ENCODE results near the gene STXBP3.

The STXBP3 gene

GRCh38 chr1:108716437-108717230, 29.8 kb upstream of the STXBP3 start:
- H3K4me3 ChIP-seq (ENCODE audit: low read length) = no peak overlapping the region
- H3K27ac ChIP-seq (ENCODE audit: low read length) = no peak overlapping the region
- no peaks in the 10 kb centered on the region for H3K36me3 ChIP-seq (ENCODE audit: insufficient read depth, low read depth, low read length)
- no peaks in the 10 kb centered on the region for H3K27me3 ChIP-seq (ENCODE audit: insufficient read depth, low read length)
- H3K4me1 ChIP-seq (ENCODE audit: insufficient read depth, low read length) = peaks cover 26% of the 10 kb centered on the region
- H3K9me3 ChIP-seq (ENCODE audit: insufficient read depth, low read depth, low read length) = no peaks in the 10 kb centered on the region
- no peak overlapping the region for H3K9ac ChIP-seq (ENCODE audit: low read depth, low read length)

DNA sequence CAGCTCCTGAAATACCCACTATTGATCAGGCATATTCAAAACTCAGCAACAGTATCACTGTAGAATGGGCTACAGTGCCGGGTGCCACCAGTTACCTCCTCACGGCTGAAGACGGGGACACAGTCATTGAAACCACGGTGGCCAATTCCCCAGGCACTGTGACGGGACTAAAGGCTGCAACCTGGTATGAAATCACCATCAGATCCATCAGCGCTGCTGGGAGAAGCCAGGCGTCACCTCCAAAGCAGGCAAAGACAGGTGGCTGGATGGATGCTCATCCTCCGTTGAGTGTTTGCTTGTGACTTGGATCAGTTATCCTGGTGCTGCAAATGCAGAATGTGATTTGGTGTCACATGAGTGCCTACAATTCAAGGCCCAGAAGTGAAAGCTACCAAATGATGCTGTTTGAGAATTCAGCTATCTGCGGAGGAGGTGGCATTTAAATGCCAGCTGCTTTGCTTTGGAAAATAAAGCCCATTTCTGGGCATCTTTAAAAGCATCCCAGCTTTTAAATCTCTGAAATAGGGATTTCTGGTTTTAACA, 28.6 kb upstream of the STXBP3 start:
- no peaks in the 10 kb centered on the region for H3K9me3 ChIP-seq (ENCODE audit: insufficient read depth, low read depth, low read length)
- H3K27ac ChIP-seq (ENCODE audit: low read length) = no peak overlapping the region
- no peaks in the 10 kb centered on the region for H3K36me3 ChIP-seq (ENCODE audit: insufficient read depth, low read depth, low read length)
- peaks cover 26% of the 10 kb centered on the region for H3K4me1 ChIP-seq (ENCODE audit: insufficient read depth, low read length)
- no peaks in the 10 kb centered on the region for H3K27me3 ChIP-seq (ENCODE audit: insufficient read depth, low read length)
- H3K9ac ChIP-seq (ENCODE audit: low read depth, low read length) = no peak overlapping the region
- no peak overlapping the region for H3K4me3 ChIP-seq (ENCODE audit: low read length)

DNA sequence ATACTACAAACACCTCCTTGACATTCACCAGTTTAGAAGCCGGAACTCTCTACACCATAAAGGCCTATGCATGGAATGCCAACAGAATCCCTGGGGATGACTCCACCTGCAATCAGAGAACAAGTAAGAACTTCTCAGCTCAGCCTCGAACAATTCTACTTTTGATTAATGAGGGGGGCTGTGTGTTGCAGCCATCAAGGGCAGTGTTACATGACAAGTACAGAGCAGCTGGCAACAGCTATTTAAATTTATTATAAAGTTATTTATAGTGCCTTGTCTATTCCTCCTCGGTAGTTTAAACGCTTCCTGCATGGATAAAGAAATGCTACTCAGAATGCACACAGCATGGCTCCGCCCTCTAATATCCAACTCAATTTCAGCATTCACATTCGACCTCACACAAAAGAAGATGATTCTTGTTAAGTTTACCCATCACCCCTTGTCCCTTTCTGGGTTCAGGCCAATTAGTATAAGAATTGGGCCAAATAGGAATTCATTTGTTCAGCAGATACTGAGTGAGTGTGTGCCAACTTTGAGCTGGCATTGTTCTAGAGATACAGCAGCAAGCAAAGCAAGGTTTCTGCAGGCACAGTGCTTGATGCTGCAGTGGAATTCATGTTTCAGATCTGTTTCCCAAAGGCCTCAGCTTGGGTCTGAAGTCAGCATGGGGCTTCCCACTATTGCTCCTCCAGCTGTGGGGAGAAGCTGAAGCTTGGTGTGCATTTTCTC, 27.4 kb upstream of the STXBP3 start:
- Histone ChIP-seq H3K9ac (ENCODE audit: low read depth, low read length) (no peak overlapping the region; the same call in 1 of the 2 replicates), H3K27me3 (ENCODE audit: insufficient read depth, low read length) (no peaks in the 10 kb centered on the region), H3K4me3 (ENCODE audit: low read length) (peak overlapping the region; percentile 9; the same call in 1 of the 2 replicates), H3K9me3 (ENCODE audit: insufficient read depth, low read depth, low read length) (no peaks in the 10 kb centered on the region), H3K4me1 (ENCODE audit: insufficient read depth, low read length) (peaks cover 26% of the 10 kb centered on the region), H3K36me3 (ENCODE audit: insufficient read depth, low read depth, low read length) (no peaks in the 10 kb centered on the region), H3K27ac (ENCODE audit: low read length) (no peak overlapping the region)

DNA sequence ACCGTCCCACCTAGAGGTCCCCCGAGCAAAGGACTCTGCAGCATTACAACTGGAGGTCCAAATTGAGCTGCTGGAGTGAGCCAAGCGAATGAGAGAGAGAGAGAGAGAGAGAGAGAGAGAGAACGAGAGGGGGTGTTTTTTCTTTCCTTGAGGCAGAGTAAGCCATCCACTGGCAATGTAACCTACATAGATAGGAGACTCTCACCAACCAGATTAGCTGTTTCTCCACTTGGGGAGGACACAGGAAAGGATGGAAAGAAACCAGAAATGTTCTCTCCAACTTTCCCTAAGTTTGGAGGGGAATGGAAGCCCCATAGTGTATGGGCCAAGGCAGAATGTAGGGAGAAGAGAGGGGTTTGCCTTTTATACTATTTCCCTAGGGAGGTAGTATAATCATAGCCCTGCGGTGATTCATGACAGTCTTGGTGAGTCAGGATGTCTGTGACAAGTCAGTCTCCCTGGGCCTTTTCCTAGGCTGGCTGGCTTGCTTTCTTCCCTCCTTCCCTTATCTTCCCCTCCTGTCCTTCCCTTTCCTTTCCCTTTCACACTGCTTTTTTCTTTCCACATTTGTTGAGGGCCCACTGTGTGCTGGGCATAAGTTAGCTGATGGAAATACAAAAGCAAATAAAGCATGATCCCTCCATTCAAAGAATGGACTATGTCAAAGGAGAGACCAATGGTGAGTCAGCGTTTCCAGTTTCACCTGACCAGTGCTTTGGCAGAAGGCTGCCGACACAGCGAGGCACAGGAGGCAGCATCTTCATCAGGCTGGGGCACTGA, 26.6 kb upstream of the STXBP3 start:
- Histone ChIP-seq H3K4me1 (ENCODE audit: insufficient read depth, low read length) (peaks cover 26% of the 10 kb centered on the region), H3K4me3 (ENCODE audit: low read length) (no peak overlapping the region)

GRCh38 chr1:108722292-108722691, 24.2 kb upstream of the STXBP3 start:
- H3K4me1 ChIP-seq (ENCODE audit: insufficient read depth, low read length) = peaks cover 26% of the 10 kb centered on the region
- H3K36me3 ChIP-seq (ENCODE audit: insufficient read depth, low read depth, low read length) = no peaks in the 10 kb centered on the region
- no peak overlapping the region for H3K9ac ChIP-seq (ENCODE audit: low read depth, low read length)
- no peaks in the 10 kb centered on the region for H3K9me3 ChIP-seq (ENCODE audit: insufficient read depth, low read depth, low read length)
- H3K4me3 ChIP-seq (ENCODE audit: low read length) = no peak overlapping the region
- no peaks in the 10 kb centered on the region for H3K27me3 ChIP-seq (ENCODE audit: insufficient read depth, low read length)
- H3K27ac ChIP-seq (ENCODE audit: low read length) = no peak overlapping the region

More for the DNA sequence above, 26.6 kb upstream of the STXBP3 start:
- no peaks in the 10 kb centered on the region for H3K27me3 ChIP-seq (ENCODE audit: insufficient read depth, low read length)
- no peaks in the 10 kb centered on the region for H3K36me3 ChIP-seq (ENCODE audit: insufficient read depth, low read depth, low read length)
- no peaks in the 10 kb centered on the region for H3K9me3 ChIP-seq (ENCODE audit: insufficient read depth, low read depth, low read length)
- no peak overlapping the region; the same call in 1 of the 2 replicates for H3K9ac ChIP-seq (ENCODE audit: low read depth, low read length)
- no peak overlapping the region for H3K27ac ChIP-seq (ENCODE audit: low read length)

DNA sequence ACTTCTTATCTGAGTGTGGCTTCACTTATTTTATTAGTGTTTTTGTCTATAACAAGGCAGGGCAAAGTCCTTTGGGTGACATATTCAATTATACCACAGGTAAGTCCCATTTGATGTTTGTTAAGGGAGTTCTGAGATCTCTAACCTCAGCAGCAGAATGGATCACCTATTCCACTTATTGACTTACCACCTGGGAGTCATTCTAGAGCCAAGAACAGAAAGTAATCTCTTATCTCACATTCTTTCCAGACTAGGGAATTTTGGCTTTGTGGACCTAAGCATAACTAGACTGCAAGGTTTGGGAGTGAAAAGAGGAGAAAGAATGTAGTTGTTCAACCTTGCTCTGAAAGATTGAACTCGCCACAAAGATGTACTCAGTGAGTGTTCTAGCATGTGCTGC, 20.6 kb upstream of the STXBP3 start:
- Histone ChIP-seq H3K27ac (ENCODE audit: low read length) (no peak overlapping the region), H3K4me1 (ENCODE audit: insufficient read depth, low read length) (no peaks in the 10 kb centered on the region), H3K36me3 (ENCODE audit: insufficient read depth, low read depth, low read length) (no peaks in the 10 kb centered on the region), H3K27me3 (ENCODE audit: insufficient read depth, low read length) (no peaks in the 10 kb centered on the region), H3K9ac (ENCODE audit: low read depth, low read length) (no peak overlapping the region), H3K9me3 (ENCODE audit: insufficient read depth, low read depth, low read length) (no peaks in the 10 kb centered on the region), H3K4me3 (ENCODE audit: low read length) (no peak overlapping the region)

DNA sequence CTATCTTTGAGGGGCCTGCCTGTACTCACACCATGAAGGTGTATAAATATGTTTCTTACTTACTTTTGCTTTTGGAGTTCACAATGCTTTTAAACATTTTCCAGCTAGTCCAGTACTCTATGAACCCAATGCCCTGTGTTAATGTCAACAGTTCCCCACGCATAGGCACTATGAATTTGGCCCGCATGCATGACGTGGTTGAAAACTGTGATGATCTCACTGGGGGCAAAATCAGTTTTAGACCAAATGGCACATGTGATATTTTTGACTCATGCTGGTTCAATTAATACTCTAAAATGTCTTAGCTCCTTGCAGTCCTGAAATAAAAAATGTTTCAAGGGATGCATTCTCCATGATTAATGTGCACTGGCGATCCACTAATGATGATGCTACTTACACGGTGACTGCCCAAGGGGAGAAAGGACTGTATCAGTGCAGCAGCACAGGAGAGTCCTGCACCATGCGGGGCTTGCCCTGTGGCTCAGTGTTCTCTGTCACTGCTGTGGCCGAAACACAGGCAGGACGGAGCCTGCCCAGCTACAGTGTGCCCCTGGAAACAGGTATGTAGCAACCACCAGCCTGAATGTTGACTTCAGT, 18.0 kb upstream of the STXBP3 start:
- Histone ChIP-seq H3K27ac (ENCODE audit: low read length) (no peak overlapping the region), H3K27me3 (ENCODE audit: insufficient read depth, low read length) (no peaks in the 10 kb centered on the region), H3K36me3 (ENCODE audit: insufficient read depth, low read depth, low read length) (no peaks in the 10 kb centered on the region), H3K4me3 (ENCODE audit: low read length) (no peak overlapping the region), H3K4me1 (ENCODE audit: insufficient read depth, low read length) (no peaks in the 10 kb centered on the region), H3K9ac (ENCODE audit: low read depth, low read length) (no peak overlapping the region), H3K9me3 (ENCODE audit: insufficient read depth, low read depth, low read length) (no peaks in the 10 kb centered on the region)

DNA sequence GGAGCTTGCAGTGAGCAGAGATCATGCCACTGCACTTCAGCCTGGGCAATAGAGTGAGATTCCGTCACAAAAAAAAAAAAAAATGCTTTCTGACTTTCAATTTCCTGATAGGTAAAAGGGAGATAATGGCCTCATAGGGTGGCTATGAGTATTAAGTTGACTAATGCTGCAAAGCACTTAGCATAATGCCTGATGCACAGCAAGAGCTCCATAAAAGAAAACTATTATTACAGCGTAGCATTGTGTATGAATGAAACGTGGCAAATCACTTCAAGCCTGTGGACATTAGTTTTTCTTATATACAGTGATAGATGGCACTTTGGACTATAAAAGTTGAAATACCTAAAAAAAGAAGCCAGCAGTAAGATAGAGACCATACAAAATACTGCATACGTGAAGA, 17.0 kb upstream of the STXBP3 start:
- Histone ChIP-seq H3K9me3 (ENCODE audit: insufficient read depth, low read depth, low read length) (no peaks in the 10 kb centered on the region), H3K36me3 (ENCODE audit: insufficient read depth, low read depth, low read length) (no peaks in the 10 kb centered on the region), H3K4me3 (ENCODE audit: low read length) (no peak overlapping the region), H3K27ac (ENCODE audit: low read length) (no peak overlapping the region), H3K9ac (ENCODE audit: low read depth, low read length) (no peak overlapping the region), H3K27me3 (ENCODE audit: insufficient read depth, low read length) (no peaks in the 10 kb centered on the region), H3K4me1 (ENCODE audit: insufficient read depth, low read length) (no peaks in the 10 kb centered on the region)

GRCh38 chr1:108732398-108732797, 14.1 kb upstream of the STXBP3 start:
- Histone ChIP-seq H3K9ac (ENCODE audit: low read depth, low read length) (no peak overlapping the region), H3K9me3 (ENCODE audit: insufficient read depth, low read depth, low read length) (no peaks in the 10 kb centered on the region), H3K36me3 (ENCODE audit: insufficient read depth, low read depth, low read length) (no peaks in the 10 kb centered on the region), H3K4me3 (ENCODE audit: low read length) (no peak overlapping the region), H3K27me3 (ENCODE audit: insufficient read depth, low read length) (no peaks in the 10 kb centered on the region), H3K4me1 (ENCODE audit: insufficient read depth, low read length) (no peaks in the 10 kb centered on the region), H3K27ac (ENCODE audit: low read length) (no peak overlapping the region)

- Histone ChIP-seq H3K4me3 (ENCODE audit: low read length) (no peak overlapping the region), H3K36me3 (ENCODE audit: insufficient read depth, low read depth, low read length) (no peaks in the 10 kb centered on the region), H3K27me3 (ENCODE audit: insufficient read depth, low read length) (no peaks in the 10 kb centered on the region), H3K4me1 (ENCODE audit: insufficient read depth, low read length) (no peaks in the 10 kb centered on the region; the same call in 1 of the 2 replicates), H3K9ac (ENCODE audit: low read depth, low read length) (no peak overlapping the region), H3K27ac (ENCODE audit: low read length) (no peak overlapping the region), H3K9me3 (ENCODE audit: insufficient read depth, low read depth, low read length) (no peaks in the 10 kb centered on the region)
Observed at GRCh38 chr1:108734171-108734865, 12.2 kb upstream of the STXBP3 start.

GRCh38 chr1:108742253-108742652, 4.2 kb upstream of the STXBP3 start:
- H3K27me3 ChIP-seq (ENCODE audit: insufficient read depth, low read length) = peaks cover 9% of the 10 kb centered on the region
- H3K36me3 ChIP-seq (ENCODE audit: insufficient read depth, low read depth, low read length) = no peaks in the 10 kb centered on the region
- H3K27ac ChIP-seq (ENCODE audit: low read length) = no peak overlapping the region
- H3K4me3 ChIP-seq (ENCODE audit: low read length) = no peak overlapping the region
- H3K4me1 ChIP-seq (ENCODE audit: insufficient read depth, low read length) = peaks cover 3% of the 10 kb centered on the region; the same call in 1 of the 2 replicates
- no peaks in the 10 kb centered on the region for H3K9me3 ChIP-seq (ENCODE audit: insufficient read depth, low read depth, low read length)
- no peak overlapping the region for H3K9ac ChIP-seq (ENCODE audit: low read depth, low read length)

Data from iPS-20b (cell line).